Tibial nerve (tissue), 4 donors: ENCODE results near the gene STK26. TPM values are rescaled to one million over a fixed set of nuclear protein-coding genes. Genes with fewer than 3 reads are reported as not detected.
"Not testable (repeated sequence)": the region's sequence is repeated elsewhere in the genome, so short reads cannot be mapped to it uniquely, and the experiment has no call there.

Experiments
- DNase-seq, 2 donors: peaks; one replicate each; pipeline ENCODE4 v3.0.0-alpha.2; 2019; ENCODE audit warnings: low spot score in 2 of 2
- H3K27ac ChIP-seq, 4 donors: fragments of 200-600 bp; sonication (generic) in 3 of 4; one replicate each; pipeline ENCODE4 v1.5.1; 2017 to 2019; ENCODE audit warnings: mild to moderate bottlenecking in 1 of 4
- H3K27me3 ChIP-seq, 2 donors: fragments of 200-600 bp; sonication (generic) in 1 of 2; one replicate each; pipeline versions ENCODE4 v1.5.1 to v1.6.0; 2017 to 2019
- H3K36me3 ChIP-seq, 3 donors: fragments of 200-600 bp; sonication (generic); one replicate each; pipeline ENCODE4 v1.5.1; 2018 to 2019
- H3K4me1 ChIP-seq, 4 donors: fragments of 200-600 bp; sonication (generic) in 3 of 4; one replicate each; pipeline ENCODE4 v1.5.1; 2017 to 2019
- H3K4me3 ChIP-seq, 4 donors: fragments of 200-600 bp; sonication (generic) in 3 of 4; one replicate each; pipeline ENCODE4 v1.5.1; 2017 to 2019; ENCODE audit warnings: mild to moderate bottlenecking in 1 of 4, moderate library complexity in 1 of 4
- H3K9me3 ChIP-seq, 4 donors: fragments of 200-600 bp; sonication (generic) in 3 of 4; one replicate each; pipeline ENCODE4 v1.5.1; 2017 to 2019
- CTCF ChIP-seq, 5 experiments: fragments of 200-600 bp in 3 of 5; fragments of 450-650 bp in 2 of 5; sonication (generic) in 3 of 5; IDR thresholded peaks; one replicate each; pipeline ENCODE4 v1.5.1; 2016 to 2019; ENCODE audit warnings: antibody characterized with exemption in 5 of 5, mild to moderate bottlenecking in 3 of 5, moderate library complexity in 2 of 5
- EP300 ChIP-seq, 2 donors: sonication (generic); formaldehyde crosslinking; IDR thresholded peaks; one replicate each; pipeline ENCODE4 v1.6.1; 2017; ENCODE audit warnings: antibody characterized with exemption in 2 of 2, mild to moderate bottlenecking in 1 of 2
- POLR2A ChIP-seq, 2 donors: fragments of 450-650 bp; IDR thresholded peaks; one replicate each; pipeline ENCODE4 v1.6.1; 2017; ENCODE audit warnings: antibody characterized with exemption in 2 of 2, mild to moderate bottlenecking in 2 of 2, moderate library complexity in 2 of 2
- WGBS, 2 donors: methylation state at CpG; one replicate each; pipeline ENCODE4 v1.1.5; 2018; 5-methylcytosine and 5-hydroxymethylcytosine counted together
- total RNA-seq, 4 donors: library from RNA; depleted of rRNA; stranded (reverse); fragments of >200 nt; gene quantifications; one replicate each; pipeline ENCODE4 v1.1.0, GENCODE V29; 2016

STK26 gene
- total RNA-seq, 4 donors from 2014 or later, result 1.7 to 3.9 (median 2.0) TPM

DNA sequence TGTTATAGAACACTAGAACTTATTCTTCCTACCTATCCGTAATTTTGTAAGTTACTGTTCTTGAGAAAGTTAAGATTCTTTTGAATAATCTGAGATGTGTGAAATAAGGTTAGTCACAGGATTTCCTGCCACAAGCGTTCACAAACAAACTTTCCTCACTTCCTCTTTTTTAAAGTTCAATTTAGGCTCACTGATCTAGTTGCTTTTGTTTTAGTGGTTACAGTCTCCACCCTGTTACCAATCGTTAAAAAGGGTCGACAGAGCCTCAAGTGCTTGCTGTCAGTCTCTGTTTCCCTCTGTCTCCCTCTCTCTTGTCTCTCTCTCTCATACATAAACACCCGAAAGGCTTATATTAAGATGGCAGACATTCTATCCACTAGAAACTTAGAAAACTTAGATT lies 35.9 kb upstream of the STK26 start:
- Histone ChIP-seq H3K4me1 (no peaks in the 10 kb centered on the region), H3K4me3 (no peak overlapping the region), H3K27me3 (peaks cover 0 to 10% of the 10 kb centered on the region in 2 donors), H3K27ac (no peak overlapping the region), H3K9me3 (no peaks in the 10 kb centered on the region), H3K36me3 (no peaks in the 10 kb centered on the region)
- 29 to 40% methylated on average over 5 of the region's 5 CpGs for WGBS, 2 donors
- no peak for DNase-seq
- TF ChIP-seq EP300 (IDR thresholded peaks at IDR 0.05), result peak in 1 of 2 donors; percentile 13
- TF ChIP-seq CTCF (IDR thresholded peaks at IDR 0.05), result no peak
- no peak for TF ChIP-seq POLR2A (IDR thresholded peaks at IDR 0.05)

DNA sequence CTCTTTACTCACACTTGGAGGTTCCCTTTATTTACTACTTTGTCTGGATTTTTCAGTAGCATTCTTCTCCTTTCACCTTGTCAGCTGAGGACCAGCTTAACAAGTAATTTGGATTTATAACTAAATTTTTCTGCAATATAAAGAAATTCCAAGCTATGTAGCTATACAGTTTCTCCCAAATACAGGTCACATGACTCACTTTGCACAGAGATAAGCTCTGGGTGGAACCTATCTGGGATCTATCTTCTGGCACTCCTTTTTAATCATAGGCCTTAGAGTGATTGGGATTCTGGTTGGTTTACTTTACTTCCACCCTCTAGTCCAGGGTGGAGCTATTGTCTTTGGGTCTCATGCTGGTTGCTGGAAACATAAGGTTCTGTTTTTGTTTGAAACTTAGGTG lies 34.9 kb upstream of the STK26 start:
- Histone ChIP-seq H3K27ac (no peak overlapping the region), H3K4me3 (no peak overlapping the region), H3K36me3 (no peaks in the 10 kb centered on the region), H3K4me1 (no peaks in the 10 kb centered on the region), H3K27me3 (no peaks in the 10 kb centered on the region), H3K9me3 (no peaks in the 10 kb centered on the region)
- DNase-seq, result no peak
- TF ChIP-seq CTCF (IDR thresholded peaks at IDR 0.05), result no peak
- no peak for TF ChIP-seq EP300 (IDR thresholded peaks at IDR 0.05)
- no peak for TF ChIP-seq POLR2A (IDR thresholded peaks at IDR 0.05)

DNA sequence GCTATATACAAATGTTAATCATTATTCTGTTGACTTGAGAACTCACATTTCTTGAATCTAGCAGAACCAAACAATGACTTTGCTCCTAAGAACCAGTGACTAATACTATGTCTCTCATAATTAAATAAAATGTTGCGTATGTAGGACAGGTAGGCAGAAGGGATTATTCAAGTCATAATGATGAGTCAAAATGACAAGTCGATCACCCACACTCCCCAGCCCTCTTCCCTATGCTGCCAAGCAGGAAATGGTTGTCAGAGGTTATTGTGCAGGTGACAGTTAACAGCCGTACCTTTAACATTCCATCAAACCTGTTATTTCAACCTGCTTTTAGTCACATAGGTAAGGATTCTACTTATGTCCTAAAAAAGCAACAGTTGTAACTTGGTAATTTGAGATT lies 22.0 kb upstream of the STK26 start:
- no peak for DNase-seq
- H3K4me1 ChIP-seq, result no peaks in the 10 kb centered on the region
- TF ChIP-seq EP300 (IDR thresholded peaks at IDR 0.05) (no peak), POLR2A (IDR thresholded peaks at IDR 0.05) (no peak), CTCF (IDR thresholded peaks at IDR 0.05) (no peak)
- H3K27ac ChIP-seq, result no peak overlapping the region
- no peak overlapping the region for H3K4me3 ChIP-seq
- peaks cover 0 to 18% of the 10 kb centered on the region in 2 donors for H3K27me3 ChIP-seq
- H3K36me3 ChIP-seq, result no peaks in the 10 kb centered on the region
- no peaks in the 10 kb centered on the region for H3K9me3 ChIP-seq
- 61 to 76% methylated on average over 3 of the region's 3 CpGs for WGBS, 2 donors

- DNase-seq, result no peak
- no peak for TF ChIP-seq CTCF (IDR thresholded peaks at IDR 0.05)
- no peak for TF ChIP-seq POLR2A (IDR thresholded peaks at IDR 0.05)
- H3K27ac ChIP-seq, result no peak overlapping the region
- H3K4me3 ChIP-seq, result no peak overlapping the region
- no peaks in the 10 kb centered on the region for H3K9me3 ChIP-seq
- H3K27me3 ChIP-seq, result peaks cover 0 to 26% of the 10 kb centered on the region in 2 donors
- H3K4me1 ChIP-seq, result no peaks in the 10 kb centered on the region
- H3K36me3 ChIP-seq, result no peaks in the 10 kb centered on the region
- WGBS, 2 donors, result 62 to 89% methylated on average over 4 of the region's 4 CpGs
Observed at GRCh38 chrX:132004728-132005127, 18.4 kb upstream of the STK26 start.

DNA sequence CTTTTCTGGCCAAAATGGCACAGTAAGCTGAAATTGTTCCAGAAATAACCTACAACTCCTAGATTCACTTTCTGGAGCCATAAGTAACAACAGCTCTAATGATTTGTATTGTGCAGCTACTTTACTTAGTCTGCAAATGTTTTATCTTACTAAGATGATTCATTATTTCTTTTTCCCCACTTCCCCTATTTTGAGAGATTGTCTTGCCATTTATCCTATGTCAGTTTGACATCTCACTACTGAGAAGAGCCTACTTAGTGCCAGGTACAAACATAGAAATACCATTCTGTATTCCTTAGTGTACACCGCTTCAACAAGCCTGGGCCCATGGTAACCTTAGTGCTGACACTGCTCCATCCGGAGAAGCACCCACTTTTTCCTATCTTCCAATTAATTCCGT lies 13.8 kb upstream of the STK26 start:
- DNase-seq, result no peak
- no peaks in the 10 kb centered on the region for H3K36me3 ChIP-seq
- no peak overlapping the region for H3K4me3 ChIP-seq
- no peaks in the 10 kb centered on the region for H3K4me1 ChIP-seq
- TF ChIP-seq POLR2A (IDR thresholded peaks at IDR 0.05) (no peak), EP300 (IDR thresholded peaks at IDR 0.05) (no peak), CTCF (IDR thresholded peaks at IDR 0.05) (no peak)
- WGBS, 2 donors, result 86 to 93% methylated on average over 3 of the region's 3 CpGs
- H3K27me3 ChIP-seq, result peaks cover 0 to 9% of the 10 kb centered on the region in 2 donors
- H3K27ac ChIP-seq, result no peak overlapping the region
- no peaks in the 10 kb centered on the region for H3K9me3 ChIP-seq

GRCh38 chrX:132010213-132010612 lies 12.9 kb upstream of the STK26 start:
- WGBS, 2 donors, result 83 to 100% methylated on average over 2 of the region's 2 CpGs
- H3K9me3 ChIP-seq, H3K4me3 ChIP-seq, DNase-seq, H3K27me3 ChIP-seq, H3K4me1 ChIP-seq, H3K27ac ChIP-seq, H3K36me3 ChIP-seq: not testable (repeated sequence)
